ENCODE data around the gene SHKBP1.
"Not testable (repeated sequence)": the region's sequence is repeated elsewhere in the genome, so short reads cannot be mapped to it uniquely, and the experiment has no call there.

Gene SHKBP1

GRCh38 chr19:40616178-40616577, 39.5 kb downstream of the SHKBP1 start:
- no peak for DNase-seq

- DNase-seq: no peak
These were observed 40.3 kb downstream of the SHKBP1 start for GRCh38 chr19:40616941-40617340.

- DNase-seq: no peak
These were observed 41.3 kb downstream of the SHKBP1 start for GRCh38 chr19:40617961-40618360.

GRCh38 chr19:40619333-40620160, 42.9 kb downstream of the SHKBP1 start:
- peak in 1 of 2 donors; percentile 50 for DNase-seq

DNA sequence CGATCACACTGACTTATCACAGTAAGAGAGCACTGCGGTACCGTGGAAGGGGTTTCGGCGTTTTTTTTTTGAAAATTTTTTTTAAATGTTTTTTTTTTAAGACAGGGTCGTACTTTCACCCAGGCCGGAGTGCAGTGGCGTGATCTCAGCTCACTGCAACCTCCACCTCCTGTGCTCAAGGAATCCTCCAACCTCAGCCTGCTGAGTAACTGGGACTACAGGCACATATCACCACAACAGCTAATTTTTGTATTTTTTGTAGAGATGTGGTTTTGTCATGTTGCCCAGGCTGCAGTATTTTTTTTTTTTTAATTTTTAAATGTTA, 43.5 kb downstream of the SHKBP1 start:
- no peak for DNase-seq

GRCh38 chr19:40621283-40621682, 44.6 kb downstream of the SHKBP1 start:
- no peak for DNase-seq

DNA sequence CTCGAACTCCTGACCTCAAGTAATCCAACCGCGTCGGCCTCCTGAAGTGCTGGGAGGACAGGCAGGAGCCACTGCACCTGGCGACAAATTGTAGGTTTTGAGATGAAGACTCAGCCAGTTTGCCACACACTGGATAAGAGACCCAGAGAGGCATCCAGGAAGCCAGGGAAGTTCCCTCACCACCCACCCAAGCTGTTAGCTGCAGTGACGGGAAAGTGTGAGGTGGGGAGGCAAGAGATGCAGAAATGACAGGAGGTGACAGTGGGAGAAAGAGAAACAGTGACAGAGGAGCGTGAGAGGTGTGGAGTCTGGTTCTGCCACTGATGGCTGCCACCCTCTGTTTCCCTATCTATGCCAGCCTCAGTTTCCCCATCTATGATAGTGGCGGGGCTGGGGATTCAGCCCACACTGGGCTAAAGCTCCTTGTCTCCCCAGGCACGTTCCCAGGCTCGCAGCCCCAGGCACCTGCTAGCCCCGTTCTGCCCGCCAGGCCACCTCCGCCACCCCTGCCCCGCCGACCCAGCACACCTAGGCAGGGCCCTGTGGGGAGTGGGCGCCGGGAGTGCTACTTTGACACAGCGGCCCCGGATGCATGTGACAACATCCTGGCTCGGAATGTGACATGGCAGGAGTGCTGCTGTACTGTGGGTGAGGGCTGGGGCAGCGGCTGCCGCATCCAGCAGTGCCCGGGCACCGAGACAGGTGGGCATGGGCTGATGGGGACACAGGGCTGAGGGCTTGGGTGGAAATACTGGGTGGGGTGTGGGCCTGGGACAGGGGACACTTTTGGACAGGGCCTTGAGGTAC, 45.5 kb downstream of the SHKBP1 start:
- DNase-seq: no peak

DNA sequence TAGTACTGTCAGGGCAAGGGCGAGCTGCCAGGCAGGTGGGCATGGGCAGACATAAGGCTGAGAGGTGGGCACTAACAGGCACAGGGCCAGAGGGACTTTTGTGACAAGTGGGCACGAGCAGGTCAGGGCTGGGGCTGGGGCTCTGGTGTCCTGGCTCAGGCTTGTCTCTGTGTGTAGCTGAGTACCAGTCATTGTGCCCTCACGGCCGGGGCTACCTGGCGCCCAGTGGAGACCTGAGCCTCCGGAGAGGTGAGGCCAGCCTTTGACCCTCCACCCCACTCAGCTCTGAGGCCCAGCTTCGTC, 46.1 kb downstream of the SHKBP1 start:
- DNase-seq: no peak

GRCh38 chr19:40623403-40624251, 47.0 kb downstream of the SHKBP1 start:
- DNase-seq: no peak

DNA sequence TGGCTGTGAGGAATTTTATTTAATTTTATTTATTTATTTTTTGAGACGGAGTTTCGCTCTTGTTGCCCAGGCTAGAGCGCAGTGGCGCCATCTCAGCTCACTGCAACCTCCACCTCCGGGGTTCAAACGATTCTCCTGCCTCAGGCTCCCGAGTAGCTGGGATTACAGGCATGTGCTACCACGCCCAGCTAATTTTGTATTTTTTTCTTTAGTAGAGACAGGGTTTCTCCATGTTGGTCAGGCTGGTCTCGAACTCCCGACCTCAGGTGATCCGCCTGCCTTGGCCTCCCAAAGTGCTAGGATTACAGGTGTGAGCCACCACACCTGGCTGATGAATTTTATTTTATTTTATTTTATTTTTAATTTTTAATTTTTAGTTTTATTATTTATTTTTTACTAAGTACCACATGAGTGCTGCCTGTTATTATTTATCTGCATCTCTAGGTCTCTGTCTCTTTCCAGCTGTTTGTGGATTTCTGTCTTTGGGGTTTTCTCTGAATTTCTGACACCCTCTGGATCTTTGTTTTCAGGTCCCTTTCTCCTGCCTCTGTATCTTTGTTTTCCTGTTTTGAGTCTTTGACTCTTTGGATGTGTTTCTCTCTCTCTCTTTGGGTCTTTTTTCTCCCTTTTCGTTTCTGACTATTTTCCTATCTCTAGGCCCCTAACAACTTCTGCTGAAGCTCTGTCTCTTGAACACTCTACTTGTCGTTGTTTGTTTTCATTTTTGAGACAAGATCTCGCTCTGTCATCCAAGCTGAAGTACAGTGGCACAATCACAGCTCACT, 47.9 kb downstream of the SHKBP1 start:
- DNase-seq: not testable (repeated sequence)

DNA sequence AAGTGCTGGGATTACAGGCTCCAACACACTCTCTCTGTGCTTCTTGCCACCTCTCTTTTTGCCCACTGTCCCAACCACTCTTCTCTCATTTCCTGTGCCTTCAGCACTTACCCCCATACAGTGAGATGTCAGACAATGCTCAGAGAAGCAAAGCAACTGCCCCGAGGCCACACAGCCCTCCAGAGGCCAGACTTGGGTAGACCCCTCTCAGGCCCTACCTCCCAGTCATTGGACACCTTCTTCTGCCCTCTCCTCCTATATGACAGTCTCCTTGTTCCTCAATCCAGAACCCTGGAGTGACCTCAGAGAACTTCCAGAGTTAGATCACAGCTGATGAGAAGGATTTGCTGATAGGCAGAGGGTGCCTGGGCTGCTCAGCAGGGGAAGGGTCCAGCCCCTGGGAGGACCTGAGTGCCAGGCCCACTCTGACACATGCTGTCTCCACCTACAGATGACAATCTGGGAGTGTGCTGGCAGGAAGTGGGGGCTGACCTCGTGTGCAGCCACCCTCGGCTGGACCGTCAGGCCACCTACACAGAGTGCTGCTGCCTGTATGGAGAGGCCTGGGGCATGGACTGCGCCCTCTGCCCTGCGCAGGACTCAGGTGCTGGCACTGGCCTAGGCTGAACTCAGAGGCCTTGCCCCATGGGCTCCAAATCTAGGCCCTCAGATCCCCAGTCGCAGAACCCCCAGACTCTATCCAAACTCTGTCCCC, 48.9 kb downstream of the SHKBP1 start:
- peak; percentile 30 to 60 for DNase-seq

DNA sequence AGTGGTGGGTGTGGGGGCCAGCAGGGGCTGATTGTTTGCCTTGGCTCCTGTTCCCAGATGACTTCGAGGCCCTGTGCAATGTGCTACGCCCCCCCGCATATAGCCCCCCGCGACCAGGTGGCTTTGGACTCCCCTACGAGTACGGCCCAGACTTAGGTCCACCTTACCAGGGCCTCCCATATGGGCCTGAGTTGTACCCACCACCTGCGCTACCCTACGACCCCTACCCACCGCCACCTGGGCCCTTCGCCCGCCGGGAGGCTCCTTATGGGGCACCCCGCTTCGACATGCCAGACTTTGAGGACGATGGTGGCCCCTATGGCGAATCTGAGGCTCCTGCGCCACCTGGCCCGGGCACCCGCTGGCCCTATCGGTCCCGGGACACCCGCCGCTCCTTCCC, 50.2 kb downstream of the SHKBP1 start:
- DNase-seq: no peak

DNA sequence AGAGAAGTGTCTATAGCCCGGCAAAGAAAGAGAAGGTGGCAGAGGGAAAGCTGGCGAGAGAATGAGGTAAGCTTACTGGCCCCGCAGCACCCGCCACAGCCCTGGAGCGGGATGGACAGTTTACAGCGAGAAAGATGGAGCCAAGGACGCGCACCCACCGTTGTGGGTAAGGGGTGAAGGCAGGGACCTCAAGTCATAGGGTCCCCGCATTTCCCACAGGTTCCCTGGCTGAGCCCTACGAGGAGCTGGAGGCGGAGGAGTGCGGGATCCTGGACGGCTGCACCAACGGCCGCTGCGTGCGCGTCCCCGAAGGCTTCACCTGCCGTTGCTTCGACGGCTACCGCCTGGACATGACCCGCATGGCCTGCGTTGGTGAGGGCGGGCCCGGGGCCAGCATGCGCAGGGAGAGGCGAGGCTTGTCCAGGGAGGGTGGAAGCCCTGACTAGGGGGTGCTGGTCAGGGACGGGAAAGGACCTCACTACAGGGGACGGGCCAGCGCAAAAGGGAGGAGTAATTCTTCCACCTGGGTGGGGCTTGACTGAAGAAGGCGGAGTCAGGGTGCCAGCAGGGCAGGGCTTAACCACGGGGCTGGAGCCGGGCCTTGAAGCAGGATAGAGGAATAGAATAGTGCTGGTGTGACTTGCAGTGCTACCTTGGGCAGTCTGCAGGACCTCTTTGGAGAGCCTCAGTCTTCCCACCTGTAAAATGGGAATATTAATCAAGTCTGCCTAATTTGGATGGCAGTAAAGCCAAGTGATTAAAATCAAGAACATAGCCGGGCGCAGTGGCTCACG, 51.0 kb downstream of the SHKBP1 start:
- no peak for DNase-seq

GRCh38 chr19:40629346-40629745, 52.7 kb downstream of the SHKBP1 start:
- no peak for DNase-seq

DNA sequence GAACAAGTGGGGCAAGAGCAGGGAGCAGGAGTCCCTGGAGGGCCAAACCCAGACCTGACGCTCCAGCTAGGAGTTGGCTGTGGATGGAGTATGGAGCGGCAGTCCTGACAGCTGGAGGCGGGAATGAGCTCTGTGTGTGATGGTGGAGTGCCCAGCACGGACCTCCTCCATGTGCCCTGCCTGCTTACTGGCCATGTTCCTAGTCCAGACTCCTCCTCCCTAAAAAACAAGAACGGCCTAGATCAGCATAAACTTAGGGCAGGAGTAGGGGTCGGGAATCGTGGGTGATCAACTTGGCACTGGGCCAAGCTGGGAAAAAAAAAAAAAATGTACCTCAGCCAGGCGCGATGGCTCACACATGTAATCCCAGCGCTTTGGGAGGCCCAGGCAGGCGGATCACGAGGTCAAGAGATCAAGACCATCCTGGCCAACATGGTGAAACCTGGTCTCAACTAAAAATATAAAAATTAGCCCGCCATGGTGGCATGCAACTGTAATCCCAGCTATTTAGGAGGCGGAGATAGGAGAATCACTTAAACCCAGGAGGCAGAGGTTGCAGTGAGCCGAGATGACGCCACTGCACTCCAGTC, 54.0 kb downstream of the SHKBP1 start:
- no peak for DNase-seq

- DNase-seq: no peak
These were observed 55.8 kb downstream of the SHKBP1 start for GRCh38 chr19:40632311-40633036.

DNA sequence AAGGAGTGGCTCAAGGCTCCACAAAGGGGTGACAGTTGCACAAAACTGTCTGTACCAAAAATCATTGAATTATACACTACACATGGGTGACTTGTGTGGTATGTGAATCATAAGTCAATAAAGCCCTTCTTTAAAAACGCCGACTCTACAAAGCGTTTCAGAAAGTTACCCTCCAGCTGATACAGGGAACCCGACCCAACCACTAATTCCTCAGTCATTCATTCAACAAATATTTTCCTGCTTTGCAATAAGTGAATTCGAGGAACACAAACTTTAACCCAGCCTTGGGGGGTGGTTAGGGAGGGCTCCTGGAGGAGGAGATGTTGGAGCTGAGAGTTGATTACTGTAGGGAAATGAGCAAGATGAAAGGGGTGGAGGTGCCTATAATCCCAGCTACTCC, 56.5 kb downstream of the SHKBP1 start:
- no peak for DNase-seq

- DNase-seq: no peak
These were observed 61.7 kb downstream of the SHKBP1 start for GRCh38 chr19:40638327-40638726.

GRCh38 chr19:40639638-40639982, 62.9 kb downstream of the SHKBP1 start:
- no peak for DNase-seq

DNA sequence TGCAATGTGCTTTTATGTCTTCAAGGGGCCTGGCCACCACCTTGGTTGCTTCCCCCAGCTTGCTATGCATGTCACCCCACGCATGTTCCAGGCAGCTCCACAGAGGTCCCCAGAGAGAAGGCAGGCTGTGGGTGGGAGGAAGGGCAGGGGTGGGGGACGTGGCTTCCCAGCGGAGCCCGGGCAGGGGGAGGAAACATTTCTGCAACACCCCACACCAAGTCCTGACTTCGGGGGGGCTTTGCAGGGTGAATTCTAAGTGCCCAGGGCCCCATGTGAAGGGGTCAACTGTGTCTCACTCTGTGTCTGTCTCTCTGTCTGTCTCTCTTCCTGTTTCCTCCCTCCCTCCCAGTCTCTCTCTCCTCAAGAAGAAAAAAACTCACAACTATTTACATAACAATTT, 64.1 kb downstream of the SHKBP1 start:
- DNase-seq: no peak
